GM12878 (cell line): Measurements from ENCODE around the gene DCAF17. TPM values are rescaled to one million over a fixed set of nuclear protein-coding genes. Genes with fewer than 3 reads are reported as not detected.

Source experiments
- CBFB ChIP-seq: IDR thresholded peaks from 2 replicates; pipeline ENCODE4 v1.6.1; 2016; ENCODE audit warnings: antibody characterized with exemption, low read depth
- E2F8 ChIP-seq: fragments of 450-650 bp; IDR thresholded peaks from 2 replicates; pipeline ENCODE4 v1.6.1; 2018; ENCODE audit warnings: mild to moderate bottlenecking, low read depth, moderate library complexity; ENCODE audit not compliant: partially characterized antibody
- EZH2 ChIP-seq: IDR thresholded peaks from 2 replicates; pipeline ENCODE4 v1.6.1; 2012; ENCODE audit warnings: low read depth, mild to moderate bottlenecking, control low read depth, inconsistent platforms, low read length, borderline replicate concordance; ENCODE audit not compliant: control insufficient read depth
- IRF4 ChIP-seq: IDR thresholded peaks from 2 replicates; pipeline ENCODE4 v1.6.1; 2011; ENCODE audit warnings: low read depth, low read length
- IRF5 ChIP-seq: fragments of 450-650 bp; IDR thresholded peaks from 2 replicates; pipeline ENCODE4 v1.6.1; 2017; ENCODE audit warnings: borderline replicate concordance
- JUND ChIP-seq: IDR thresholded peaks from 2 replicates; pipeline ENCODE4 v1.6.1; 2012; ENCODE audit warnings: low read depth, mild to moderate bottlenecking, low read length, improper control_type of control experiment, moderate library complexity
- KLF5 ChIP-seq: fragments of 450-650 bp; IDR thresholded peaks from 2 replicates; pipeline ENCODE4 v1.6.1; 2014; ENCODE audit warnings: mild to moderate bottlenecking; ENCODE audit not compliant: partially characterized antibody
- MAX ChIP-seq: IDR thresholded peaks from 2 replicates; pipeline ENCODE4 v1.6.1; 2012; ENCODE audit warnings: low read depth, low read length, improper control_type of control experiment
- MEF2A ChIP-seq: IDR thresholded peaks from 2 replicates; pipeline ENCODE4 v1.6.1; 2011; ENCODE audit warnings: low read depth, mild to moderate bottlenecking, low read length, moderate library complexity; ENCODE audit not compliant: insufficient read depth
- MLLT1 ChIP-seq: fragments of 450-650 bp; IDR thresholded peaks from 2 replicates; pipeline ENCODE4 v1.6.1; 2016; ENCODE audit warnings: mild to moderate bottlenecking
- NR2F1 ChIP-seq: fragments of 450-650 bp; conservative IDR thresholded peaks from 2 replicates; pipeline ENCODE4 v1.6.1; 2017; ENCODE audit warnings: mild to moderate bottlenecking
- PML ChIP-seq: IDR thresholded peaks from 2 replicates; pipeline ENCODE4 v1.6.1; 2012; ENCODE audit warnings: low read length, inconsistent platforms
- POLR2A ChIP-seq: IDR thresholded peaks from 2 replicates; pipeline ENCODE4 v1.6.1; 2011; ENCODE audit warnings: low read depth, mild to moderate bottlenecking, low read length
- RAD51 ChIP-seq: fragments of 450-650 bp; IDR thresholded peaks from 2 replicates; pipeline ENCODE4 v1.6.1; 2016; ENCODE audit warnings: moderate library complexity, mild to moderate bottlenecking, inconsistent platforms
- SIX5 ChIP-seq: IDR thresholded peaks from 2 replicates; pipeline ENCODE4 v1.6.1; 2011; ENCODE audit warnings: mild to moderate bottlenecking, low read depth, low read length, moderate library complexity; ENCODE audit not compliant: severe bottlenecking
- SMC3 ChIP-seq: IDR thresholded peaks from 2 replicates; pipeline ENCODE4 v1.6.1; 2011; ENCODE audit warnings: low read length, improper control_type of control experiment, borderline replicate concordance
- SREBF2 ChIP-seq: IDR thresholded peaks from 2 replicates; pipeline ENCODE4 v1.6.1; 2012; ENCODE audit warnings: mild to moderate bottlenecking, low read length
- SUPT20H ChIP-seq: IDR thresholded peaks from 2 replicates; pipeline ENCODE4 v1.6.1; 2011; ENCODE audit warnings: low read depth, mild to moderate bottlenecking, low read length, moderate library complexity, borderline replicate concordance; ENCODE audit not compliant: control insufficient read depth
- TARDBP ChIP-seq: IDR thresholded peaks from 2 replicates; pipeline ENCODE4 v1.6.1; 2016; ENCODE audit warnings: borderline replicate concordance
- TCF7 ChIP-seq: IDR thresholded peaks from 2 replicates; pipeline ENCODE4 v1.6.1; 2014; ENCODE audit warnings: antibody characterized with exemption, borderline replicate concordance
- ZBTB4 ChIP-seq: fragments of 450-650 bp; formaldehyde crosslinking; IDR thresholded peaks from 2 replicates; pipeline ENCODE4 v1.4.0; 2022; ENCODE audit warnings: mild to moderate bottlenecking, moderate library complexity
- ZNF24 ChIP-seq: fragments of 450-650 bp; IDR thresholded peaks from 2 replicates; pipeline ENCODE4 v1.6.1; 2017; ENCODE audit warnings: antibody characterized with exemption, mild to moderate bottlenecking
- ZNF274 ChIP-seq: IDR thresholded peaks from one replicate; pipeline ENCODE4 v1.8.0; 2011; ENCODE audit not compliant: insufficient read length, insufficient read depth
- ZZZ3 ChIP-seq: IDR thresholded peaks from 2 replicates; pipeline ENCODE4 v1.6.1; 2011; ENCODE audit warnings: low read depth; ENCODE audit not compliant: control insufficient read depth, insufficient read length
- polyA plus RNA-seq, 11 experiments: library from polyadenylated mRNA; depleted of rRNA in 4 of 11; unstranded in 6 of 11; stranded (reverse) in 5 of 11; fragments of >200 nt; fragmentation: Nextera tagmentation in 4 of 11; fragmentation: Illumina TruSeq in 1 of 11; extraction: Ambion mirVana in 4 of 11; extraction: Trizol in 1 of 11; gene quantifications; 1 replicate in 1 of 11; 2 replicates in 10 of 11; pipeline versions ENCODE4 v1.2.1 to v1.2.3, GENCODE V29; 2011 to 2016; ENCODE audit warnings: inconsistent platforms in 2 of 11, missing spikeins in 2 of 11, low read depth in 1 of 11
- total RNA-seq, 4 experiments: library from RNA; depleted of rRNA in 3 of 4; stranded (reverse); fragments of >200 nt in 3 of 4; fragmentation: Illumina TruSeq in 1 of 4; extraction: Trizol in 1 of 4; gene quantifications; 2 replicates each; pipeline versions ENCODE4 v1.2.1 to v1.2.3, GENCODE V29; 2013 to 2021

Gene DCAF17
- total and polyA plus RNA-seq, 10 of the 15 experiments (the other 5 are each of a cell fraction or from before 2014, with no cell fraction given), result 5.2 to 32.9 (median 23.4) TPM

- TF ChIP-seq JUND (no peak), ZZZ3 (no peak), RAD51 (peak; percentile 87), SUPT20H (no peak), POLR2A (no peak; the same call in 1 of the 2 replicates), IRF4 (no peak), MEF2A (no peak), PML (peak; percentile 43; the same call in 1 of the 2 replicates), IRF5 (no peak), TCF7 (no peak), SMC3 (no peak), E2F8 (no peak), ZBTB4 (CRISPR knock-in tag) (no peak), KLF5 (no peak), ZNF24 (no peak), EZH2 (no peak), MAX (no peak), MLLT1 (no peak), TARDBP (no peak), NR2F1 (no peak), ZNF274 (no peak), CBFB (no peak), SIX5 (no peak), SREBF2 (no peak)
Observed at GRCh38 chr2:171406044-171406443, 28.0 kb upstream of the DCAF17 start (continued).
